Left ventricle myocardium inferior (tissue), 1 donor: ENCODE measurements around the gene FBN1. TPM values are rescaled to one million over a fixed set of nuclear protein-coding genes. Genes with fewer than 3 reads are reported as not detected.

Experiments
- DNase-seq: peaks from one replicate; pipeline ENCODE4 v3.0.0-alpha.2; 2020
- H3K27ac ChIP-seq: fragments of 200-600 bp; replicated peaks from 2 replicates; pipeline ENCODE4 v1.8.0; 2021
- H3K27me3 ChIP-seq: fragments of 200-600 bp; 2 replicates; pipeline ENCODE4 v1.8.0; 2021; ENCODE audit warnings: low read depth
- H3K36me3 ChIP-seq: fragments of 200-600 bp; 2 replicates; pipeline ENCODE4 v1.8.0; 2021
- H3K4me1 ChIP-seq: fragments of 200-600 bp; 2 replicates; pipeline ENCODE4 v1.8.0; 2021
- H3K4me3 ChIP-seq: fragments of 200-600 bp; 2 replicates; pipeline ENCODE4 v1.8.0; 2021; ENCODE audit warnings: mild to moderate bottlenecking, moderate library complexity
- H3K9me3 ChIP-seq: fragments of 200-600 bp; replicated peaks from 2 replicates; pipeline ENCODE4 v1.8.0; 2021
- intact Hi-C: fragments of 100-400 bp; cut with micrococcal nuclease; formaldehyde crosslinking; loops from one replicate; pipeline ENCODE4 v1.11.0; 2022
- total RNA-seq: library from RNA; stranded (reverse); fragmentation: NEBNext Ultra II Directional; extraction: Animal tissue kit (Norgen Biotek cat#: 25700); gene quantifications from one replicate; pipeline ENCODE4 v1.2.1, GENCODE V29; 2021
- TF ChIP-seq, protein P1 (sequence below): fragments of 200-600 bp; IDR thresholded peaks from 2 replicates; pipeline ENCODE4 v1.8.0; 2021; ENCODE audit warnings: antibody characterized with exemption, mild to moderate bottlenecking, borderline replicate concordance
- donor health status: DM: no; HTN: yes; CAD: no; lungs with severe emphysema.

FBN1 gene
- total RNA-seq, 1 donor from 2014 or later, result 45.5 TPM

DNA sequence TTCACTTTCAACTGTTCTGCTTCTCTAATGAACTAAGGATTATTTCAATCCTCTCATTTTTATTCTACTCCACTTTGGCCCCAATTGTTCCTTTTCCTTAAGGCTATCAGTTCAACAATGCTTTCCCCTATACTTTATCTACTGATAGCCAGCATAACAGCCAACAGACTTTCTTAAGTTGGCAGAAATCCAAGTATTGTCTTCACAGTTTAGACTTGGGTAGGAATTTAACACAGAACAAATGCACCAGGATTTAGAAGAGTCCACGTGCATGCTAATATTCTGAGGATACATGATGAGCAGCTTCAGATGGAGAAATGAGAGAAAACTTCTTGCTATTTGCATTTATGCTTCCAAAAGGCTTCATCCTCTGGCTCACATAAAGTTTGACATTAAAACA, 54.8 kb downstream of the FBN1 start:
- no peak overlapping the region for H3K4me3 ChIP-seq
- no peak overlapping the region for H3K27ac ChIP-seq
- no peaks in the 10 kb centered on the region for H3K36me3 ChIP-seq
- DNase-seq, result no peak
- TF ChIP-seq, protein P1, sequence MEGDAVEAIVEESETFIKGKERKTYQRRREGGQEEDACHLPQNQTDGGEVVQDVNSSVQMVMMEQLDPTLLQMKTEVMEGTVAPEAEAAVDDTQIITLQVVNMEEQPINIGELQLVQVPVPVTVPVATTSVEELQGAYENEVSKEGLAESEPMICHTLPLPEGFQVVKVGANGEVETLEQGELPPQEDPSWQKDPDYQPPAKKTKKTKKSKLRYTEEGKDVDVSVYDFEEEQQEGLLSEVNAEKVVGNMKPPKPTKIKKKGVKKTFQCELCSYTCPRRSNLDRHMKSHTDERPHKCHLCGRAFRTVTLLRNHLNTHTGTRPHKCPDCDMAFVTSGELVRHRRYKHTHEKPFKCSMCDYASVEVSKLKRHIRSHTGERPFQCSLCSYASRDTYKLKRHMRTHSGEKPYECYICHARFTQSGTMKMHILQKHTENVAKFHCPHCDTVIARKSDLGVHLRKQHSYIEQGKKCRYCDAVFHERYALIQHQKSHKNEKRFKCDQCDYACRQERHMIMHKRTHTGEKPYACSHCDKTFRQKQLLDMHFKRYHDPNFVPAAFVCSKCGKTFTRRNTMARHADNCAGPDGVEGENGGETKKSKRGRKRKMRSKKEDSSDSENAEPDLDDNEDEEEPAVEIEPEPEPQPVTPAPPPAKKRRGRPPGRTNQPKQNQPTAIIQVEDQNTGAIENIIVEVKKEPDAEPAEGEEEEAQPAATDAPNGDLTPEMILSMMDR, result no peak
- intact Hi-C loops, result no loop called here
- no peaks in the 10 kb centered on the region for H3K9me3 ChIP-seq
- H3K4me1 ChIP-seq, result peaks cover 23% of the 10 kb centered on the region
- H3K27me3 ChIP-seq, result no peaks in the 10 kb centered on the region

DNA sequence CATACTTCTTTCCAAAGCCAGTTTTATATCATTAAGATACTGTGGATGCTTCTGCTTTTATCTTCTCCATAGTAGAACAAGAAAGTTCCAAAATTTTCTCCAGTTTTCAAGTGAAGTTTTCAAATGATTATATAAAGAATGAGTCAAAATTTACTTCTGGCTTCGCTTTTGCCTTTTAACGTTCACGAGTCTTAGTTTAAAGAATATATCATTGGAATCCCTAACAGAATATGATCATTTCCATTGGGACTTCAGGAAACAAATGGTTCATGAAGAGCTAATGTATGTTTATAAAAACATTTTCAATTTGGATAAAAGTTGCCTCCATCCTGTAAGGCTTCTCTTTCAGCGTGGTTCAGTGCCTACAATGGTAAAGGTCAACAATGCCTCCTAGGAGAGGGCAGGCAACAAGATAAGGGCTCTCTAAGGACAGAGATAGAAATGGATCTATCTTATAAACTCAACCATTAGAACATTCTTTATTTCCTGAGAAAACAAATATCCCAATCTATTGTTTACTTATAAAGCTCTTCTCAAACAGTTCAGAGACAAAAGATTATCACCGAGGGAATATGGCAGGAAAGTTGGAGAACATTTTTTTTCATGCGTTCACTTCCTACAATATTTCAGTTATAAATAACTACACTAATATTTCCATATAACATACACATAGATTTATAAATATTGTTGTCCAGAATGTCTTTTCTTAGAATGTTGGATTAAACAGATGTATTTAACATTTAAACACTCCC, 60.5 kb downstream of the FBN1 start:
- intact Hi-C loops, result no loop called here
- no peak overlapping the region for H3K27ac ChIP-seq

DNA sequence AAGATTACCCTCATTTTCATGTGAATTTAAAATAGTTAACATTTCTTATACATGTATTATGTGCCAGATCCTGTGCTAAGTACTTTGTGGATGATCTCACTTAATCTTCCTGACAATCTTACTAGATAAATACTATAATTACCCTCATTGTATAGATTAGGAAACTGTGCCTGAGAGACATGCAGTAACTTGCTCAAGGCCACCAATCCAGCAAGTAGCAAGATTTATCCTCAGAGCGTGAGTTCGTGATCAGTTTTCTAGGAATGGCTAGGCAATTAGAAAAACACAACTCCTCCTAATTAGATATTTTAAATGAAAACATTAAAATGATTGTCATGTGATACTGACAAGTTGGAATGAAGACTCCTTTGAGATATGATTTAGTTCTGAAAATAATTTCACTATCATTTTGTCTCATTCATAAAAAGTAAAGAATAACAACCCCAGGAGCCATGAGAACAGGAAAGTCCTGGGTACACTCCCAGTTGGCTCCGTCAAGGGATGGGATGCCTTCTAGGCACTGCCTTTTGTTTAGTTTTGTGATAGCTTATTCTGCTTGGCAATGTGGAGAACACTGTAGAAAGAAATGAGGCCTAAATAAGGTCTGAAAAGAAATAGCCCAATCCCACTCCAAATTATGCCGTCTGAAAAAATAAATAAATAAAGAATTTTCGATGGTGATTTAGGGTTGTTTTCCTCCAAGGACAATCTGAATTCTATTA, 61.3 kb downstream of the FBN1 start:
- DNase-seq, result no peak
- Histone ChIP-seq H3K36me3 (no peaks in the 10 kb centered on the region), H3K9me3 (no peaks in the 10 kb centered on the region), H3K27me3 (no peaks in the 10 kb centered on the region), H3K27ac (no peak overlapping the region), H3K4me3 (no peak overlapping the region), H3K4me1 (peaks cover 38% of the 10 kb centered on the region)
- intact Hi-C loops, result no loop called here
- TF ChIP-seq, protein P1, result no peak

More for the DNA sequence above, 60.5 kb downstream of the FBN1 start:
- TF ChIP-seq, protein P1, result no peak
- Histone ChIP-seq H3K4me3 (no peak overlapping the region), H3K36me3 (no peaks in the 10 kb centered on the region), H3K27me3 (no peaks in the 10 kb centered on the region), H3K9me3 (no peaks in the 10 kb centered on the region), H3K4me1 (peaks cover 35% of the 10 kb centered on the region)
- no peak for DNase-seq

DNA sequence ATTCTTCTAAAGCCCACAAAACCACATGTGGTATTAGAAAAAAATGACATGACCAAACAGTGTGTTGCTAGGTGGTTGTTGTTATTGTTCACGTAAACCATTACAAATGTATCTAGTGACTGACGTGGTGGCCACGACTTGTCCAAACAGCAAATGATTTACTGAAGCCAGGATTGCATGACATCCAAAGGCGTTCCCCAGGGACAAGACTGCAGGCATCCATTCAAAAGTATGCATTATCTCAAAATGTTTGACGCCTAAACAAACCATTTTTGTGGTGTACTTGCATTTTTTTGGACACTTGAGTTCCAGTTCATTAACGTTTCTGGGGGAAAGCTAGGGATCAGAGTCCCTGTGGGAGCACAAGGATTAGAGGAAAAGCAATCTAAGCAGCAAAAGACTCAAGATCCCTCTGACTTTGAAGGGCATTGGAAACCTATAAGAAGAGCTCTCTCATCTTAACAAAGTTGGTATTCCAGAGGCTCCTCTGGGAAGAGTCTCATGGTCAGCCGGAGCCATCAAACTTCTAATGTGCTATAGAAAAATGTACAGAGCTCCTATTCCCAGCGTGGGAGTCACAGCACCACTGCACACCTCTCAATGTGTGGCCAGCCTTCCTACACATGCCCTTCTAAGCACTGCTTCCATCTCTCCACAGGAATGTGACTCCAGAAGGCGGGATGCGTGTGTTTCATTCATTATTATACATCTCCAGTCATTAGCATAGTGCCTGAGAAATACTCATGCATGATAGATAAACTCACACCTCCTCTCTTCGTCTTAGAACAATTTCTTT, 62.9 kb downstream of the FBN1 start:
- Histone ChIP-seq H3K27ac (peak overlapping the region; percentile 0), H3K27me3 (no peaks in the 10 kb centered on the region), H3K36me3 (no peaks in the 10 kb centered on the region), H3K4me1 (peaks cover 42% of the 10 kb centered on the region), H3K9me3 (no peaks in the 10 kb centered on the region), H3K4me3 (no peak overlapping the region)
- intact Hi-C loops, result no loop called here
- no peak for DNase-seq
- TF ChIP-seq, protein P1, result no peak

DNA sequence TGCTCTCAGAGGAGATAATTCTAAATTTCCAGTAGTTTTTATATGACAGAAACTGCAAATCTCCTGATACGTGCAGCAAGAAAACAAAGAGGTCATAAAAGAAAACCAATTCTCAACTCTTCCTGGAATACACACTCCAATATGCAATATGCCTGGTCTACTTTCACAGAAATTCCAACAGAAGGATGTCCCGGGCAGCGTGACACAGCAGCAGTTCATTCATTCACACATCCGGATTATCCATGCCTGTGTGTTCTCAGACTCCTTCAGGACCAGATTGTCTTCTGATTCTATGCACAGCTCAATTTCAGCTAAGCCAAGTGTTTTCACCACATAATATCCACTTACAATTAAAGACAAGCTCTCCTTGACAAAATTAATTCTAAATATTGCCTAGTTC, 64.3 kb downstream of the FBN1 start:
- Histone ChIP-seq H3K27me3 (no peaks in the 10 kb centered on the region), H3K27ac (peak overlapping the region; percentile 6), H3K9me3 (no peaks in the 10 kb centered on the region), H3K36me3 (no peaks in the 10 kb centered on the region), H3K4me1 (peaks cover 52% of the 10 kb centered on the region), H3K4me3 (no peak overlapping the region)
- intact Hi-C loops, result no loop called here
- TF ChIP-seq, protein P1, result no peak
- no peak for DNase-seq
